Hematopoietic multipotent progenitor cell (in vitro differentiated cells): Measurements from ENCODE around the gene MADCAM1. TPM values are rescaled to one million over a fixed set of nuclear protein-coding genes. Genes with fewer than 3 reads are reported as not detected.

Experiments
- DNase-seq, 3 donors: peaks; one replicate each; pipeline ENCODE4 v3.0.0-alpha.2; 2011 to 2015; ENCODE audit warnings: low read depth in 2 of 3, low spot score in 2 of 3
- total RNA-seq: library from RNA; depleted of rRNA; stranded (reverse); fragments of >200 nt; gene quantifications from one replicate; pipeline ENCODE4 v1.2.3, GENCODE V29; 2012

The MADCAM1 gene
- total RNA-seq, 1 donor, result 0.27 TPM

DNA sequence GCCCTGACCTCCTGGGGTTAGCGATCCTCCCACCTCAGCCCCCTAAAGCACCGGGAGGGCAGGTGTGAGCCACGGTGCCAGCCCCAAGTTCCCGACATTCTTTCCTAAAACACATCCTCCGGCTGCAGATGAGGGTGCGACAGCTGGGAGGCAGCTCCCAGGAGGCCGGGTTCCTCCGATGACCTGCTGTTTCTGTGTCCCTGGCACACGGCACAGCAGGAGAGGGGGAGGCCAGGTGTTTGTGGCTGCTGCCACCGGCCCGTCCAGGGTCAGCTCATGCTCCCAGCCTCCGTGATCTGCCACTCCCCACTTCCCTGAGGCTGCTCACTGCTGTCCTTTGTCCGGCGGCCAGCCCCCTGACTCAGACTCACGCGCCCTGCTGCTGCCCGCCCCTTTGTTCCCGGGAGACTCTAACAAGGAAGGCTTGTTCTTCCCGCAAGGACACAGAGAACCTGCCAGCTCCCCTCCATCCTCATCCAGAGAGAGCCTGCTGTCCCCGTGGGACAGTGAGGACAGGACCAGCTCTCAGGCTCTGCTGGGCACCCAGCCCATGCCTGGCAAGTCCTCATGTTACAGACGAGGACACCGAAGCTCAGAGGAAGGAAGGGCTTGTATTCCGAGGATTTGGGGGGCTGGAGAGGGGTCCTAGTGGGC lies 10.6 kb upstream of the MADCAM1 start:
- DNase-seq, result no peak

DNA sequence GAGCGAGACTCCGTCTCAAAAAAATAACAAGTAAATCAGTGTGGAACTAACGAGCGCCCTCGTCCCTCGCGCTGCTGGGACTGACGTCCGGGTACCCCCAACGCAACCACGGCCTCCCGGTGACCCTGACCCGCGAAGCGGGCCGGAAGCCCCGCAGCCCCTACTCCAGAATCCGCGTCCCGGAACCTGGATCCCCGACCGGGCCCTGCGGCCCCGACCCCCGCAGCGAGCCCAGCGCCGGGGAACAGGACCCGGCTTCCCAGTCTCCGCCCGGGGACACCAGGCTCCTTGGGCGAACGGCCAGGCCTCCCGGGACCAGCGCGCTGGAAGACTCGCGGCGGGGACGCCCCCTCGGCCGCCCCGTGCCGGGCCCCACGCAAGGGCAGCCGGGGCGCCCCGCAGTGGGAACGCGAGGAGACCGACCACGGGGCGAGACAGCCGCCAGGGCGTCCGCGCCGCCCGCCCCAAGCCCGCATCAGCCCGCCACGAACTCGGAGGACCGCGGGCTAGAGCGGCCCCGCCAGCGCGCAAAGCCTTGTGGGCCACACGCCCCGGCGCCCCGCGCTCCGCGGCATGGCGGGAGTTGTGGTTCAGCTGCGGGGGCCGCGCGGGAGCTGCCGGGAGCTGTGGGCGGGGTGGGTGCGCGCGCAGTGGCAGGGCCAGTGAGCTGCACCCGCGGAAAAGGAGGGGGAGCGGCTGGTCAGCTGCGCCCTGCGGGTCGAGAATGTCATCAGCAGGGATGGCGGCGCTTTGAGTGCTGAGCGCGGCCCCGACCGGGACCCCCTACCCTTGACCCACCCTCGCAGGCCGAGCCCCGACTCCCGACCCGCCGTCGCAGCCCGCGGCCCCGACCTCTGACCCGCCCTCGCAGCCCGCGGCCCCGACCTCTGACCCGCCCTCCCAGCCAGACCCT lies 7.5 kb upstream of the MADCAM1 start:
- peak; percentile 80 to 94 (median 92) for DNase-seq

DNA sequence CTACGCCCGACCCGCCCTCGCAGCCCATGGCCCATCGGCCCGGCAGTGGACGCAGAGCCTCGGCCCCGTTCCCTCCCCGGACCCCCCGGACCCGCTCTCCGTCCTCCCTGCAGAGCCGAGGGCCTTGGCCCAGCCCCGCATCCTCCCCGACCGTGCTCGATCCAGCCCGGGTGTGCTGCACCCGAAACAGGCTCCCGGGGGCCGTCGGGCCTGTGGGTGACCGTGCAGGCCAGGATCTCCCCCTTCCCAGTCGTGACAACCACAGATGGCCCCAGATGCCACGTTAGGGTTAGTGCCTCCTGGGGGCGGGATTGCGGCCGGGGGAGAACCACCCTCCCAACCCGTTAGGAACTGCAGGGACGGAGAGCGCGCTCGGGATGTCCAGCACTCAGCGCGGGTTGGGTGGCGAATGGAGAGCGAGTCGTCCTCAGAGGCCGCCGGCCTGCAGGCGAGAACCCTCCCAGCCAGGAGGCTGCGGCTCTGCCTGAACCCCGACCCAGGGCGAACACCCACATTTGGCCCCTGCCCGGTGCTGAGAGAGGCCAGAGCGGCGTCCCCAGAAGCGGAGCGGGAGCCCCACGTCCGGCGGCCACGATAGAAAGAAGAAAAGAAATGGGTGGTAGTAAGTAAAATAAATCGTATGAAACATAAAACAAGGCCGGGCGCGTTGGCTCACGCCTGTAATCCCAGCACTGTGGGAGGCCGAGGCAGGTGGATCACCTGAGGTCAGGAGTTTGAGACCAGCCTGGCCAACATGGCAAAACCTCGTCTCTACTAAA lies 6.7 kb upstream of the MADCAM1 start:
- no peak for DNase-seq

DNA sequence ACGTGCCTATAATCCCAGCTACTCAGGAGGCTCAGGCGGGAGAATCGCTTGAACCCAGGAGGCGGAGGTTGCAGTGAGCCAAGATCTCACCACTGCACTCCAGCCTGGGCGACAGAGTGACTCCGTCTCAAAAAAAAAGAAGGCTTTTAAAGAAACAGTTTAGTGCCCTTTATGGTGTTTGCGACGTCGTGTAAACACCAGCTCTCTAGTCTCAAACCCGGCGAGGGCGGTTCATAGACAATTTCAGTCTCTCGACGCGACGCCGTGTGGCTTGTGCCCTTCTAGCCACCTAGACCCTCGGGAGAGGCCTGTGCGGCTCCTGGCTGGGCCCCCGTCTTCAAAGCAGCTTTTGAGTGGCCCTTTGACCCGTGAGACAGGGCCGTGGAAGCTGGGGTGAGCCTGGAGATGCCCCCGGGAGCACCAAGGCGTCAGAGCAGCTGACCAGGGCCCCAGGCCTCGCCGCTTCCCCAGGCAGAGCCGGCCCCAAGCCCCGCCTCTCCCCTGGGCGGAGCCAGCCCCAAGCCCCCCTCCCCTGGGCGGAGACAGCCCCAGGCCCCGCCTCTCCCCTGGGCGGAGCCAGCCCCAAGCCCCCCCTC lies 5.0 kb upstream of the MADCAM1 start:
- no peak for DNase-seq

DNA sequence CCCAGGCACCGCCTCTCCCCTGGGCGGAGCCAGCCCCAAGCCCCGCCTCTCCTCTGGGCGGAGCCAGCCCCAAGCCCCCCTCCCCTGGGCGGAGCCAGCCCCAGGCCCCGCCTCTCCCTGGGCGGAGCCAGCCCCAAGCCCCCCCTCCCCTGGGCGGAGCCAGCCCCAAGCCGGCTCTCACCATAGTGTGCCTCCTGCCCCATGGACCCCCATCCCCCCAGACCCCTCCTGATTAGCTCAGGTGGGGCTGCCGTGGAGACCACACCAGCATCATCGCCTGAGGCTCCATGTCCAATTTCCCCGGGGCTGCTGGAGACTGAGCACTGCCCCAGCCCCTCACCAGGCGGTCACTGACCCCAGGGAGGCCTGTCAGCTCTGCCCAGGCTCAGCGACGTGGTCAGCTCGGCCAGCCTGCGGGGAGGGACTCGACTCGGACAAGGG lies 4.2 kb upstream of the MADCAM1 start:
- no peak for DNase-seq

DNA sequence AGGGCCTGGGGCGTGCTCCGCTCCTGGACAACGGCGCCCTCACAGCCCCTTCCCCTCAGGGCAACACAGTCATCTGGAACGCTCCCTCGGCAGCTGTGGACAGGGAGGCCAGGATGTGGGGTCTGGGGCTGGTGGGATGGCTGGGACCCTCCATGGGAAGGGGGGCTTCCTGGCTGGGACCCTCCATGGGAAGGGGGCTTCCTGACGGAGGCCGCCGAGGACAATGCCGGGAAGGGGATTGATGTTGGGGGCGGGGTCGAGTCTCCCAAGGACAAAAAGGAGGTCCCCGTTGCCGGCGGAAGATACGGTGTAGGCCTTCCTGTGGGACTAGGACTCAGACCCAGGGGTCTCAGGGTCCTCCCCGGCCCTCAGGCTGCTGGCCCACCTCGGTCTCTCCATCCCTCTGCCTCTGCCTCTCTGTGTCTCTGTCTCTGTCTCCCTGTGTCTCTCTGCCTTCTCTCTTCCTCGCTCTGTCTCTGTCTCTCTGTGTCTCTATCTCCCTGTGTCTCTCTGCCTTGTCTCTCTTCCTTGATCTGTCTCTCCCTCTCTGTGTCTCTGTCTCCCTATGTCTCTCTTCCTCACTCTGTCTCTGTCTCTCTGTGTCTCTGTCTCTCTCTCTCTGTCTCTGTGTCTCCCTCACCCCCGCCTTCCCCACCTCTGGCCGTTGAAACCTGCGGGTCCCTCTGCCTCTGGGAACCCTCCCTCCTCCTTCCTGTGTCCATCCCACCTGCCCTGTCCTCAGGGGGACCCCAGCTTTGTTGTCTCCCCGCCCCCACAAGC lies 2.7 kb upstream of the MADCAM1 start:
- DNase-seq, result no peak

DNA sequence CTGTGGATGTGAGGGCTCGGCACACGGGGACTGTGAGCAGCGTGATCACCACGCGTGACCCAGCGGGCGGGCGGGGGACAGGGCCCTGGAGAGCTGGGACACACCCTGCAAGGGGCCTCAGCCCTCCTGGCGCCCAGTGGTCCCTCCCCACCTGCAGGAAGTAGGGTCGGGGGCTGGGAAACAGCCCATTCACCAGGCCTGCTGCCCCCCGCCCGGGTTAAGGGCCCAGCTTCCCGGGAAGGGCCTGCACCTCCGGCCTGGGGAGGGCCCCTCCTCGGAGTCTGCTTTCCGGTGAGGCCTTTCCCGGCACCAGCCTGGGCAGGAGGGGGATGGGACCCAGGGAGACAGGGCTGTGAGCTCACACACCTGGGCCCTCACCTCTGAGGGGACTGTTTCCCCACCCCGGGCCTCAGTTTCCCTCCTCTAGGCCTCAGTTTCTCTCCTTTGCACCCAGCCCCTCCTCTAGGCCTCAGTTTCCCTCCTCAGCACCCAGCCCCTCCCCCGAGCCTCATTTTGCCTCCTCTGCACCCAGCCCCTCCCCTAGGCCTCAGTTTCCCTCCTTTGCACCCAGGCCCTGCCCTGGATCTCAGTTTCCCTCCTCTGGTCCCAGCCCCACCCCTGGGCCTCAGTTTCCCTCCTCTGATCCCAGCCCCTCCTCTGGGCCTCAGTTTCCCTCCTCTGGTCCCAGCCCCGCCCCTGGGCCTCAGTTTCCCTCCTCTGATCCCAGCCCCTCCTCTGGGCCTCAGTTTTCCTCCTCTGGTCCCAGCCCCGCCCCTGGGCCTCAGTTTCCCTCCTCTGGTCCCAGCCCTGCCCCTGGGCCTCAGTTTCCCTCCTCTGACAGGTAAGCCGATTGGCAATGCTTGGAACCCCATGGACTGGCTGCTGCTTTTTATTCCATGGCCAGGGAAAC lies 1.9 kb upstream of the MADCAM1 start:
- no peak for DNase-seq

DNA sequence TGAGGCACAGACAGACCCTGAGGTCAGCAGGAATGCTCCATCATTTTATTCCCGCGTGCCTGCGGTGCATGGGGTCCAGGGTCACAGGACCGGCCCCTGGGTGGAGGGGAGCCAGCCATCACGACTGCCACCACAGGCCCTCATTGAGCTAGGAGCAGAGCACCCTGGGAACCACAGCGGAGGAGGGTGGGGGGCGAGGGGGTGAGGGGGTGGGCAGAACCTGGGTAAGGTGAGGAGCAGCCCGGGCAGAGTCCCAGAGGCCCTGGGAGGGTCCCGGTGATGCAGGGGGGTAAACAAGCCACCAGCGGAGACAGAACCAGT lies 1.2 kb upstream of the MADCAM1 start:
- no peak for DNase-seq

DNA sequence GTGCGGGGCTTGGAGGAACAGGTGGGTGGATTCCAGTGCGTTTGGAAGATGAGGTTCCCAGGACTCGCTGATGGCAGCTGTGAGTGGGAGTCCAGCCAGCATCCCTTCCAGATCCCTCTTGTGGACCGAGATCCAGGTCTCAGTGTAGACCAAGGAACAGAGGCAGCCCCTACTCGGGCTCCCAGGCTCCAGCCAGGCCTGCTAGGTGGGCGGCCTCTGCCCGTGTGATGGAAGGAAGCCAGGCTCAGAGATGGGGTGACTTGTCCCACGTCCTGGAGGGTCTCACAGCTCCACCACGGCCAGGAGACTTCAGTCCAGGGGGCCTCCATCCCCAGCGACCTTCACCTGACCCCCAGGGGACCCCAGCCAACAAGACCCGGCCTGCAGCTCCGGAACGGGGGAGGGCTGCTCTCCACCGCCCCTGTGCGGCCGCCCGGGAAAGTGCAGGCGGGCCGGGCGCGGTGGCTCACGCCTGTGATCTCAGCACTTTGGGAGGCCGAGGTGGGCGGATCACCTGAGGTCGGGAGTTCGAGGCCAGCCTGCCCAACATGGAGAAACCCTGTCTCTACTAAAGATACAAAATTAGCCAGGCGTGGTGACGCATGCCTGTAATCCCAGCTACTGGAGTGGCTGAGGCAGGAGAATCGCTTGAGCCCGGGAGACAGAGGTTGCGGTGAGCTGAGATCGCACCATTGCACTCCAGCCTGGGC lies 729 bp upstream of the MADCAM1 start:
- peak in 1 of 3 donors; percentile 50 for DNase-seq

DNA sequence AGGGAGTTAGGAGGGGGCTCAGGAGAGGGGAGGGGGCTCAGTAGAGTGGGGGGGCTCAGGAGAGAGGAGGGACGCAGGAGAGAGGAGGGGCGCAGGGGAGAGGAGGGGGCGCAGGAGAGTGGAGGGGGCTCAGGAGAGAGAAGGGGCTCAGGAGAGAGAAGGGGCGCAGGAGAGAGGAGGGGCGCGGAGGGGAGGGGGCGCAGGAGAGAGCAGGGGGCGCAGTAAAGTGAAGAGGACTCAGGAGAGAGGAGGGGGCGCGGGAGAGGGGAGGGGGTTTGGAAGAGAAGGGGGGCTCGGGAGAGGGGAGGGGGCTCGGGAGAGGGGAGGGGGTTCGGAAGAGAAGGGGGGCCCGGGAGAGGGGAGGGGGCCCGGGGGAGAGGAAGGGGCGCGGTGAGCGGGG lies 700 bp downstream of the MADCAM1 start:
- DNase-seq, result no peak

DNA sequence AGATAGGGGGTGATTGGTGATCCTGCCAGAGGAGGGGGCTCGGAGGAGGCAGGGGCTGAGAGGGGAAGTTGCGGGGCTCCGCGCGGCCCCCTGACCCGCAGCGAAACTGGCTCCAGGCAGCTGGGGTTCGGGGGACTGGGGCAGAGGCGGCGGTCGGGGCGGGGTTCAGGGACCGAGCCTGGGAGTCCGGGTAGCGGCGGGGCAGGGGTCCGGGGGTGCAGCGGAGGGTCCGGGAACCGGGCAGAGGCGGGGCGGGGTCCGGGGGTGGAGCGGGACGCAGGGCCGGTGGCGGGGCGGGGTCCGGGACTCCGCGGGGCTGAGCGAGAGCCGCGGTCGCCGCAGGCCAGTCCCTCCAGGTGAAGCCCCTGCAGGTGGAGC lies 1.2 kb downstream of the MADCAM1 start:
- DNase-seq, result no peak

DNA sequence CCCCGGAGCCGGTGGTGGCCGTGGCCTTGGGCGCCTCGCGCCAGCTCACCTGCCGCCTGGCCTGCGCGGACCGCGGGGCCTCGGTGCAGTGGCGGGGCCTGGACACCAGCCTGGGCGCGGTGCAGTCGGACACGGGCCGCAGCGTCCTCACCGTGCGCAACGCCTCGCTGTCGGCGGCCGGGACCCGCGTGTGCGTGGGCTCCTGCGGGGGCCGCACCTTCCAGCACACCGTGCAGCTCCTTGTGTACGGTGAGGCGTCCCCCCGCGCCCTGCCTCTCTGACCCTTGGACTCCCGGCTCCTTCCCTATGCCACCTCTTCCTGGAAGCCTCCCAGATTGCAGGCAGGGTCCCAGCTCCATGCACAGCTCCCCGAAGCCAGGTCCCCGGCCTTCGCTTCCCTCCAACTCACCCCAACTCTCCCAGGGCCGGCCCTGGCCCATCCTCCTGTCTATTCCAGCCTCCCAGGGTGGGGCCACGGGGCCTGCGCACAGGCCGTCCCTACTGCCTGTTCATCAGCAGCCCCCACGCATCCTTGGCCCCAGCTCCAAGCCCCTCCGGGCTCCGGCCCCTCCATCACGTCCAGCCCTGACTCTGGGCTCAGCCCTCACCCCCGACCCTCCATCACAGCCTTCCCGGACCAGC lies 1.7 kb downstream of the MADCAM1 start:
- DNase-seq, result no peak

DNA sequence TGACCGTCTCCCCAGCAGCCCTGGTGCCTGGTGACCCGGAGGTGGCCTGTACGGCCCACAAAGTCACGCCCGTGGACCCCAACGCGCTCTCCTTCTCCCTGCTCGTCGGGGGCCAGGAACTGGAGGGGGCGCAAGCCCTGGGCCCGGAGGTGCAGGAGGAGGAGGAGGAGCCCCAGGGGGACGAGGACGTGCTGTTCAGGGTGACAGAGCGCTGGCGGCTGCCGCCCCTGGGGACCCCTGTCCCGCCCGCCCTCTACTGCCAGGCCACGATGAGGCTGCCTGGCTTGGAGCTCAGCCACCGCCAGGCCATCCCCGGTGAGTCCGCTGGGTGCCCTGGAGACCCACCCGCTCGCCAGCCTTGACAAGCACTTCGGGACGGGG lies 2.2 kb downstream of the MADCAM1 start:
- no peak for DNase-seq

DNA sequence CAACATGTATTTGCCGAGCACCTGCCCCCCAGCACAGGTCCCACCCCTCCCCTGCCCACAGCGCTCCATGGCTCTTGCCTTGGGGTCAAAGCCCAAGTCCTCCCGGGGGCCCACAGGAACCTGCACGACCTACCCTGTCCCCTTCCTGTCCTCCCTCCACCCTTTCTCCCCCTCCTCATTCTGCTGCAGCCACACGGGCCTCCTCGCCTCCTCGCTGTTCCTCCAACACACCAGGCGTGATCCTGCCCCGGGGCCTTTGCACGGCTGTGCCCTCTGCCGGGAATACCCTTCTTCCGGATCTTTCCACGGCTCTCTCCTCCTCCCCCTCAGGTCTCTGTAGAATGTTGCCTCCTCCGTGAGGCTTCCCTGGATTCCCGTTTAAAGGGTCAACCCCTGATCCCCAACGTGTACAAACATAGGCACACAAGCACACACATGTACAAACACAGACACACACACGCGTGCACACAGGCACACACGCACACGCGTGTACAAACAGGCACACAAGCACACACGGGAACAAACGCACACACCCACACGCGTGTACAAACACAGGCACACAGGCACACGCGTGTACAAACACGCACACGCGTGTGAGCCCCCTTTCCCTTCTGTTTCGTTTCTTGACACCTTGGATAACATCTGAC lies 2.8 kb downstream of the MADCAM1 start:
- DNase-seq, result no peak

DNA sequence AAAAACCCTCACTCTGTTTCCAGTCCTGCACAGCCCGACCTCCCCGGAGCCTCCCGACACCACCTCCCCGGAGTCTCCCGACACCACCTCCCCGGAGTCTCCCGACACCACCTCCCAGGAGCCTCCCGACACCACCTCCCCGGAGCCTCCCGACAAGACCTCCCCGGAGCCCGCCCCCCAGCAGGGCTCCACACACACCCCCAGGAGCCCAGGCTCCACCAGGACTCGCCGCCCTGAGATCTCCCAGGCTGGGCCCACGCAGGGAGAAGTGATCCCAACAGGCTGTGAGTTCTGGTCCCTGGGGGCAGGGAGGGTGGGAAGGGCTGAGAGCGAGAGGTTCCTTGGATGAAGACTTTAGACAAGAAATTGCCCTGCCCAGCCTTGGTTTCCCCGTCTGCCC lies 5.4 kb downstream of the MADCAM1 start:
- no peak for DNase-seq

DNA sequence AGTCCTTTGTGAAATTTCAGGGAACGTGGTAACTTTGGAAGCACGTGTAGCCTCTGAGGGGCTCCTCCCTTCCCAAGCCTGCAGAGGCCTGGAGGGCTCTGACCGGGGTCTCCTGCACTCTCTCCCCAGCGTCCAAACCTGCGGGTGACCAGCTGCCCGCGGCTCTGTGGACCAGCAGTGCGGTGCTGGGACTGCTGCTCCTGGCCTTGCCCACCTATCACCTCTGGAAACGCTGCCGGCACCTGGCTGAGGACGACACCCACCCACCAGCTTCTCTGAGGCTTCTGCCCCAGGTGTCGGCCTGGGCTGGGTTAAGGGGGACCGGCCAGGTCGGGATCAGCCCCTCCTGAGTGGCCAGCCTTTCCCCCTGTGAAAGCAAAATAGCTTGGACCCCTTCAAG lies 8.3 kb downstream of the MADCAM1 start:
- DNase-seq, result no peak

DNA sequence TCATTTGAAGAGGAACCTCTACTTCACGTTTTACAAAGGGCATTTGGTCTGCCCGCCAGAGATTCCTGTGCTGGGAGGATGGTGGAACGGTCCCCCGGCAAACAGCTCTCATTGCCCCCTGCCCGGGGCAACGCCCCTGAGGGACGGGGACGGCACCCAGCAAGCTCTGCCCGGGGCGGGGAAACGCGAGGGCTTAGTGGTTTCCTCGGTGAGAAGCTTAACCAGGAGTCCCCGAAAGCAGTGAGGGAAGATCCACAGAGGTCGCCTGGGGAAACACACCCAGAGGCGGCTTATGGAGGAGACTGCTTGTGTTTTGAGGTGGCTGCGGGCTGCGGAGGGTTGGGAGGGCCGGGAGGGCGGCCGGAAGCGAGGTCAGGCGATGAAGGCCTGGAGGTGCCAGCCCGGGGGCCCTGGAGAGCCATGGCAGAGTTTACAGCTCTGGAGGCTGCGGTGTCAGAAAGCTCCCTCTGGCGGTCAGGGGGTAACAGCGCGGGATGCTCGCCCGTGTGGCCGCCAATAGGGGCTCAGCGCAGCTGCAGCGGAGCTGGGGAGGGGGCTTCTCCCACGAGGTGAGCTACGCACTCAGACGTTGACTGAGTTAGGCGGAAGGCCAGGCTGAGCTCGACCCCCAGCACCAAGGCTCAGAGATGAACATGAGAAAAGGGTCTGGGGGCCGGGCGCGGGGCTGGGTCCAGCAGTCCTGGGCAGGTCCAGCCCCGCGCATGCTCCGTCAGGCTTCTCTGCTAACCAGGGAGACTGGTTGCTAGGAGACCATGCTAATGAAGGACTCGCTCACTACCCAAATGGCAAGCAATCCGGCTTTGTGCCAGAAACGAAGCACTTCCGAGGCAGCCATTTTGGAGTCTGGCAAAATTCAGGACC lies 10.4 kb downstream of the MADCAM1 start:
- DNase-seq, result peak; percentile 93 to 100 (median 96)
